ENCODE data around the gene POLR2H.
A peak's percentile ranks its signal among the peaks of the same experiment; 100 is the strongest.

Gene POLR2H

DNA sequence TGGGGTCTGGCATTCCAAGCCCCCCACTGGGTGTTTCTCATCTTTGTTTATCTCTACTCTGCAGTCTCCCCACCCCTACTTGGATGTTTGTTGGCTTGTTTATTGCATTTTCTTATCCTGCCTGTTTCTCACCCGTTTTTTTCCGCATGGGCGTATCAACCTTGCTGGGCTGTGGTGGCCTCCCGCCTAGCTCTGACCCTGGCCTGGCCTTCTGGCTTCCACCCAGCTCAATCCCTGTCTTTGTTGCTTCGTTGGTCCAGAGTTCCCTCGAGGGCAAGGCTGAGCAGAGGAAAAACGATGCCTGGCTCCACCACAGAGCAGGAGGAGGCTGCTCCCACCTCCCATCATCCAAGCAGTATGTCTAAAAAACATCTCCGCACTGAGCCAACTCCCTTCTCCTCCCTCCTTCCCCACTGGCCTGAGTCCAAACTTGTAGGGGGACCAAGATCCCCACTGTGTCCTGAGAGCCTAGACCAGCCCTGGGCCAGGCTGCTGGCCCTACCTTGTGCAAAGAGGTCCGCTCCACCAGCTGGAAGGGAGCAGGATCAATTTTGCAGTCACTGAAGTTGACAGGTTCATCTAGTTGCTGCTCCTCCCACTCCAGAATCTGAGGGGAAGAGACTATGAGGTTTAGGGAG is 9.9 kb upstream of the POLR2H start:
- TF ChIP-seq, protein P1, sequence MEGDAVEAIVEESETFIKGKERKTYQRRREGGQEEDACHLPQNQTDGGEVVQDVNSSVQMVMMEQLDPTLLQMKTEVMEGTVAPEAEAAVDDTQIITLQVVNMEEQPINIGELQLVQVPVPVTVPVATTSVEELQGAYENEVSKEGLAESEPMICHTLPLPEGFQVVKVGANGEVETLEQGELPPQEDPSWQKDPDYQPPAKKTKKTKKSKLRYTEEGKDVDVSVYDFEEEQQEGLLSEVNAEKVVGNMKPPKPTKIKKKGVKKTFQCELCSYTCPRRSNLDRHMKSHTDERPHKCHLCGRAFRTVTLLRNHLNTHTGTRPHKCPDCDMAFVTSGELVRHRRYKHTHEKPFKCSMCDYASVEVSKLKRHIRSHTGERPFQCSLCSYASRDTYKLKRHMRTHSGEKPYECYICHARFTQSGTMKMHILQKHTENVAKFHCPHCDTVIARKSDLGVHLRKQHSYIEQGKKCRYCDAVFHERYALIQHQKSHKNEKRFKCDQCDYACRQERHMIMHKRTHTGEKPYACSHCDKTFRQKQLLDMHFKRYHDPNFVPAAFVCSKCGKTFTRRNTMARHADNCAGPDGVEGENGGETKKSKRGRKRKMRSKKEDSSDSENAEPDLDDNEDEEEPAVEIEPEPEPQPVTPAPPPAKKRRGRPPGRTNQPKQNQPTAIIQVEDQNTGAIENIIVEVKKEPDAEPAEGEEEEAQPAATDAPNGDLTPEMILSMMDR (IDR thresholded peaks at IDR 0.05; ENCODE audit: low read depth, low read length) = no peak
- no peak overlapping the region for H3K4me3 ChIP-seq (replicated peaks in 1 of 2; ENCODE audit: low read depth in 2 of 2, low read length in 2 of 2)
- no peak for DNase-seq (ENCODE audit: low read depth in 2 of 2)

DNA sequence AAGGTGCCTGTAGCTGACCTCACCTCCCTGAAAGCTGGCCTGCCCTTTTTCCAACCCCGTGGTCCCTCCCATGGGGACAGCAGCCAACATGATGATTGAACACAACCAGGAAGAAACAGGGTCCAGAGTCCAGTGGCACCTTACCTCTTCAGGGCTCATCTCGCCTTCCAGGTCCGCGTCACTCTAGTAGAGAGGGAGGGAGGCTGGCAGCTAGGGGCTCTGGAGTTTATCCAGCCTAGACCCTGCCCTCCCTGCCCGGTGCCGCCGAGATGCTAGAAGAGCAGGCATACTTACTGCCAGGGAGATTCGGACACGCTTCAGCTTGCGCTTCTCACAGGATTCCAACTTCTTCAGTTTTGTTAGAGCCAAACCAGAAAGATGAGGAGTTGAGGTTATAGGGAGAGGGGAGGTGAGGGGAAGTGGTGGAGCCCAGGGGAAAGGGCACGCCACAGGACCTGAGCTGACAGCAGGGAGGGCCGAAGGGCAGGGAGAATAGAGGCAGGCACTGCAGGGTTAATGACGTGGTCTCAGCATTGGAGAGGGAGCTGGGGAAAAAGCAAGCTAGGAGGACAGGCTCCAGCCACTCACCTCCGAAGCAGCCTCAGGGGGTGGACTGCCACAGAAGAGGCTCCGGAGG is 9.2 kb upstream of the POLR2H start:
- no peak for DNase-seq (ENCODE audit: low read depth in 2 of 2)
- TF ChIP-seq, protein P1 (IDR thresholded peaks at IDR 0.05; ENCODE audit: low read depth, low read length) = no peak
- H3K4me3 ChIP-seq (replicated peaks in 1 of 2; ENCODE audit: low read depth in 2 of 2, low read length in 2 of 2) = no peak overlapping the region

DNA sequence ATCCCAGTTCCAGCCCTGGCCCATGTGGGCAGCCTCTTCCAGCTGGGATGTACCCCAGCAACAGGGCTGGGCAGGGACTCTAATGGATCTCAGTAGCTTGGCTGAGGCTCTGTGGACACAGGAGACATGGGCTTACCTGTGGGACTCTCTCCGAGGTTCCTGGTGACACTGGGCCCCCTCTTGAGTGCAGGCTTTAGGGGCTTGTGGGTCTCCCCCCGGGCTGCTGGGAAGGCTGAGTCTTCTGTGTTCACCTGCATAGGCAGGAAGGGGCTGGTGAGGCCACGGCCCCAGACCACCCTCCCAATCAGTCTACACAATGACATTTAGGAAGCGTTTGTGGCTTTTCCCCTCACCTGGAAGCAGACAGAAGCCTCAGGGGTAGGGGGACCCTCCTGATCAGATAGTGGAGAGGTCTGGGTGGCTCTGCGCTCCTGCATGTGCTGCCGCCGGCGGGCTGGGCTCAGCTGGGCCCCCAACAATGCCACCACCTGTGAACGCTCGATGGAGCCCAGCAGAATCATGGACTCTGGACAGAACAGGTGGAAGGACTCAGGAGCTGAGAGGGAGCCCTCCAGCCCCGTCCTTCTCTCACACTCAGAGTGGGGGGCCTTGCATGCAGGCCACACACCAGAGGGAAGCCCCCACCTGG is 8.5 kb upstream of the POLR2H start:
- no peak overlapping the region for H3K4me3 ChIP-seq (replicated peaks in 1 of 2; ENCODE audit: low read depth in 2 of 2, low read length in 2 of 2)
- no peak for DNase-seq (ENCODE audit: low read depth in 2 of 2)
- TF ChIP-seq, protein P1 (IDR thresholded peaks at IDR 0.05; ENCODE audit: low read depth, low read length) = no peak

DNA sequence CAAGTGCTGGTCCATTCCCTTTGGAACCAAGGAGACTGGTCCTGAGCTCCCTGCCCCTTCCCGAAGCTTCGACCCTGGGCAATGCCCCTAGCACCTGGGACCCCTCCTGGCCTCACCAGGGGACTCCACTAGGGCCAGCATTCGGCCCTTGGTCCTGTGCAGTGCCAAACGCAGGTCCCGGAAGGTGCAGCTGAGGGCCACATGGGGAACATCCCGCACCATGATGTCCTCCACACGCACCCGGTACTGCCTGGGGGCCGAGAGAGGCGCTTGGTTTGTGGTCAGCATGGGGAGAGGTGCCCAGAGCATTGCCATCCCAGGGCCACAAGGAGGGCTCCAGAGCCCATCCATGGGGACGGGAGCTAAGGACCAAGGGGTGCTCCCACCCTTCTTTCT is 8.0 kb upstream of the POLR2H start:
- no peak for DNase-seq (ENCODE audit: low read depth in 2 of 2)
- TF ChIP-seq, protein P1 (IDR thresholded peaks at IDR 0.05; ENCODE audit: low read depth, low read length) = no peak
- no peak overlapping the region for H3K4me3 ChIP-seq (replicated peaks in 1 of 2; ENCODE audit: low read depth in 2 of 2, low read length in 2 of 2)

DNA sequence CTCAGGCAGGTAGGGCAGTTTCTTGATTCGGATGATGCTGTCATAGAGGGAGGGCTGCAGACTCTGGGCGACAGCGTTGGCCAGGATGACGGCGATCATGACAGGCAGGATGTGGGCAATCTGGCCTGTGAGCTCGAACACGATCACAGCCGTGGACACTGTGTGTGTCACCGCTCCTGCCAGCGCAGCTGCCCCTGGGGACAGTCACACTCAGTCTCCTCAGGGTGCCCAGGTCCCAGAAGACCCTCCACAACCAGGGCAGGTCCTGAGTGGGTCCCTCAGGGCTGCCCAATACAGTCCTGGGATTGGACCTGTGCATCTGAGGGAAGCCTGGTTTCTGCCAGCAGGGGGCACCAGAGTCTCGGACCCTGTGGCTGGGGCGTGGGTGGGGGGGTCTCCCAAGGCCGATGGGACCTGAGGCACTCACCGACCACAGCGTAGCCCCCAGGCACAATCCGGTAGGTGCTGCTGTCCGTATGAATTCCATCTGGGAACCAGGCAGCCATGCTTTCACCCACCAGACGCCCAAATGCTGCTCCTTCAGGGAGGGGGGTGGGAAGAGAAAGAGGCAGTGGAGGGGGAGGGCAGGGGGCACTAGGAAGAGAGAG is 7.3 kb upstream of the POLR2H start:
- DNase-seq (ENCODE audit: low read depth in 2 of 2) = peak in 1 of 2 donors; percentile 44
- TF ChIP-seq, protein P1 (IDR thresholded peaks at IDR 0.05; ENCODE audit: low read depth, low read length) = peak; percentile 86
- H3K4me3 ChIP-seq (replicated peaks in 1 of 2; ENCODE audit: low read depth in 2 of 2, low read length in 2 of 2) = no peak overlapping the region

DNA sequence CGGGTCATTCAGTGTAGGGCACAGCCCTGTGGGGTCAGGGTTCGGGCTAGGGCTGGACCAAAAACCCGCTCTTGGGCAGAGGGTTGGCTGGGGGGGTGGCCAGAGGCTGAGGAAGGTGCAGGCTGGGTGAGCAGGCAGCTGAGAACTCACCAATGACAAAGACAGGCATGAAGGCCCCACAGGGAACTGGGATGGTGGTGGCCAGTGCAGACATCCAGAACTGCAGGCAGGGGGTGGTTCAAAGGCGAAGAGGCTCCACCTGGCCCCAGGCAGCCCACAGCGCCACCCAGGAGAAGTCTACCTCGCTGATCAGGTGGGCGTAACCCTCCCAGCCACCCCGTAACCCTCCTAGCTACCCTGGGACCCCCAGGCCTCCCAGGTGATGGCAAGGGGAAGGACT is 6.8 kb upstream of the POLR2H start:
- no peak overlapping the region for H3K4me3 ChIP-seq (replicated peaks in 1 of 2; ENCODE audit: low read depth in 2 of 2, low read length in 2 of 2)
- TF ChIP-seq, protein P1 (IDR thresholded peaks at IDR 0.05; ENCODE audit: low read depth, low read length) = no peak
- no peak for DNase-seq (ENCODE audit: low read depth in 2 of 2)
